H1 (cell line): ENCODE measurements around the gene CCNY. TPM values are rescaled to one million over a fixed set of nuclear protein-coding genes. Genes with fewer than 3 reads are reported as not detected.
A peak's percentile ranks its signal among the peaks of the same experiment; 100 is the strongest.

Experiments
- CTCF ChIA-PET: fragments of 300-600 bp; sonication (Branson Sonifier 250); formaldehyde crosslinking; loops from one replicate; lab custom pipeline; 2021; ENCODE audit not compliant: partially characterized antibody; lab: Charles Lee
- POLR2A ChIA-PET: fragments of 300-600 bp; sonication (Branson Sonifier 250); formaldehyde crosslinking; loops from one replicate; lab custom pipeline; 2021; ENCODE audit warnings: inconsistent platforms; ENCODE audit not compliant: partially characterized antibody; lab: Charles Lee
- DNase-seq, 2 experiments: peaks; one replicate each; pipeline versions ENCODE4 v3.0.0 to v3.0.0-alpha.2; 2010 to 2022; ENCODE audit warnings: low spot score in 2 of 2, low read depth in 1 of 2, mixed read lengths in 1 of 2
- FAIRE-seq: peaks from 2 replicates; lab custom pipeline; 2011; peaks lifted over from hg19 to GRCh38; lab: Jason Lieb, UNC
- H2AFZ ChIP-seq: 2 replicates; pipeline ENCODE4 v1.8.1; 2012; ENCODE audit warnings: low read length, inconsistent platforms
- H2AK5ac ChIP-seq: 2 replicates; pipeline ENCODE4 v1.6.1; 2013; ENCODE audit warnings: low read depth, low read length
- H2BK120ac ChIP-seq: replicated peaks from 2 replicates; pipeline ENCODE3; 2013; ENCODE audit warnings: low read depth, low read length, inconsistent platforms
- H2BK12ac ChIP-seq: 2 replicates; pipeline ENCODE4 v1.6.1; 2013; ENCODE audit warnings: low read depth, low read length
- H2BK15ac ChIP-seq: 2 replicates; pipeline ENCODE4 v1.6.1; 2013; ENCODE audit warnings: low read length
- H2BK20ac ChIP-seq: 2 replicates; pipeline ENCODE4 v1.6.1; 2013; ENCODE audit warnings: low read length
- H2BK5ac ChIP-seq: 2 replicates; pipeline ENCODE4 v1.6.1; 2013; ENCODE audit warnings: low read depth, low read length
- H3K14ac ChIP-seq: 2 replicates; pipeline ENCODE4 v1.6.1; 2013; ENCODE audit warnings: inconsistent platforms; ENCODE audit not compliant: insufficient read length
- H3K18ac ChIP-seq: 2 replicates; pipeline ENCODE4 v1.6.1; 2013; ENCODE audit warnings: low read length; ENCODE audit errors: extremely low read depth
- H3K23ac ChIP-seq: 2 replicates; pipeline ENCODE4 v1.6.1; 2013; ENCODE audit warnings: inconsistent platforms; ENCODE audit not compliant: insufficient read length
- H3K23me2 ChIP-seq: 2 replicates; pipeline ENCODE4 v1.6.1; 2013; ENCODE audit warnings: low read depth, low read length
- H3K27ac ChIP-seq: 2 replicates; pipeline ENCODE4 v1.6.1; 2011; ENCODE audit warnings: low read depth, low read length, inconsistent platforms
- H3K27me3 ChIP-seq, 4 experiments: replicated peaks in 1 of 4; 1 replicate in 1 of 4; 2 replicates in 3 of 4; pipeline versions ENCODE4 v1.6.1 to v1.8.1; 2011 to 2013; ENCODE audit warnings: low read length in 3 of 4, mild to moderate bottlenecking in 3 of 4, inconsistent platforms in 2 of 4, mixed read lengths in 2 of 4, moderate library complexity in 1 of 4; ENCODE audit not compliant: control insufficient read depth in 3 of 4, insufficient read depth in 3 of 4; ENCODE audit errors: extremely low read depth in 1 of 4
- H3K36me3 ChIP-seq, 4 experiments: 2 replicates each; pipeline versions ENCODE4 v1.6.1 to v1.8.1; 2011 to 2013; ENCODE audit warnings: mild to moderate bottlenecking in 4 of 4, low read length in 3 of 4, moderate library complexity in 2 of 4, control low read depth in 1 of 4, inconsistent platforms in 1 of 4; ENCODE audit not compliant: insufficient read depth in 4 of 4, control insufficient read depth in 2 of 4
- H3K4ac ChIP-seq: replicated peaks from 2 replicates; pipeline ENCODE3; 2013; ENCODE audit warnings: low read length, low read depth, mixed read lengths, inconsistent platforms; ENCODE audit not compliant: insufficient read length
- H3K4me1 ChIP-seq, 4 experiments: replicated peaks in 1 of 4; 1 replicate in 1 of 4; 2 replicates in 3 of 4; pipeline versions ENCODE4 v1.6.1 to v1.8.1; 2011 to 2013; ENCODE audit warnings: low read length in 3 of 4, inconsistent platforms in 2 of 4, mixed read lengths in 1 of 4; ENCODE audit not compliant: insufficient read depth in 4 of 4, control insufficient read depth in 3 of 4
- H3K4me2 ChIP-seq, 2 experiments: 2 replicates each; pipeline versions ENCODE4 v1.6.1 to v1.8.1; 2011 to 2013; ENCODE audit warnings: low read depth in 2 of 2, low read length in 2 of 2, control low read depth in 1 of 2, inconsistent platforms in 1 of 2, mild to moderate bottlenecking in 1 of 2; ENCODE audit not compliant: insufficient read depth in 1 of 2
- H3K4me3 ChIP-seq, 4 experiments: fragments of 200-600, 300-600 bp in 1 of 4; sonication (generic), shearing (Covaris generic), sonication (Bioruptor Twin) in 1 of 4; 2 replicates each; pipeline versions ENCODE4 v1.5.1 to v1.8.1; 2011 to 2016; ENCODE audit warnings: low read length in 4 of 4, low read depth in 3 of 4, control low read depth in 2 of 4, inconsistent platforms in 2 of 4, mild to moderate bottlenecking in 2 of 4, mixed read lengths in 1 of 4, moderate library complexity in 1 of 4; ENCODE audit not compliant: insufficient read depth in 2 of 4; ENCODE audit errors: extremely low read depth in 1 of 4
- H3K56ac ChIP-seq: replicated peaks from 2 replicates; pipeline ENCODE3; 2013; ENCODE audit warnings: low read depth, mild to moderate bottlenecking, mixed read lengths, low read length, inconsistent platforms; ENCODE audit not compliant: insufficient read length
- H3K79me1 ChIP-seq: 2 replicates; pipeline ENCODE4 v1.6.1; 2013; ENCODE audit warnings: low read depth, low read length, control low read depth
- H3K79me2 ChIP-seq, 2 experiments: 2 replicates each; pipeline versions ENCODE4 v1.6.1 to v1.8.1; 2012 to 2013; ENCODE audit warnings: low read length in 2 of 2, mild to moderate bottlenecking in 2 of 2, inconsistent platforms in 1 of 2; ENCODE audit not compliant: insufficient read depth in 2 of 2, control insufficient read depth in 1 of 2
- H3K9ac ChIP-seq, 4 experiments: replicated peaks in 1 of 4; 1 replicate in 1 of 4; 2 replicates in 3 of 4; pipeline versions ENCODE4 v1.6.1 to v1.8.1; 2011 to 2013; ENCODE audit warnings: low read depth in 3 of 4, low read length in 3 of 4, control low read depth in 2 of 4, mild to moderate bottlenecking in 2 of 4, moderate library complexity in 2 of 4, inconsistent platforms in 1 of 4; ENCODE audit errors: extremely low read depth in 1 of 4
- H3K9me3 ChIP-seq, 2 experiments: 2 replicates each; pipeline versions ENCODE4 v1.6.1 to v1.8.1; 2012 to 2013; ENCODE audit warnings: mild to moderate bottlenecking in 2 of 2, moderate library complexity in 2 of 2, control low read depth in 1 of 2, inconsistent platforms in 1 of 2, low read depth in 1 of 2, low read length in 1 of 2, mixed read lengths in 1 of 2; ENCODE audit not compliant: insufficient read depth in 2 of 2
- H4K20me1 ChIP-seq, 2 experiments: replicated peaks in 1 of 2; 2 replicates each; pipeline versions ENCODE3 to v1.8.1; 2011 to 2013; ENCODE audit warnings: inconsistent platforms in 2 of 2, low read length in 2 of 2, mild to moderate bottlenecking in 1 of 2; ENCODE audit not compliant: insufficient read depth in 2 of 2, control insufficient read depth in 1 of 2
- H4K5ac ChIP-seq: 2 replicates; pipeline ENCODE4 v1.6.1; 2013; ENCODE audit warnings: low read length, low read depth, mixed read lengths, inconsistent platforms; ENCODE audit not compliant: insufficient read length
- H4K8ac ChIP-seq: 2 replicates; pipeline ENCODE4 v1.8.0; 2013; ENCODE audit warnings: mild to moderate bottlenecking, moderate library complexity, low read length, inconsistent platforms; ENCODE audit not compliant: insufficient read depth; ENCODE audit errors: extremely low read depth
- H4K91ac ChIP-seq: replicated peaks from 2 replicates; pipeline ENCODE3; 2013; ENCODE audit warnings: low read length, mixed read lengths, inconsistent platforms; ENCODE audit not compliant: insufficient read length
- ASH2L ChIP-seq: fragments of 200-600, 300-600 bp; sonication (generic); IDR thresholded peaks from one replicate; pipeline ENCODE4 v1.7.1; 2017; ENCODE audit warnings: low read length
- ATF2 ChIP-seq: IDR thresholded peaks from 2 replicates; pipeline ENCODE4 v1.6.1; 2012; ENCODE audit warnings: low read length, inconsistent platforms
- BCL11A ChIP-seq, 2 experiments: IDR thresholded peaks; one replicate each; pipeline ENCODE4 v1.6.1; 2011; ENCODE audit warnings: low read depth in 2 of 2, low read length in 2 of 2, mild to moderate bottlenecking in 2 of 2
- CTBP2 ChIP-seq: IDR thresholded peaks from 2 replicates; pipeline ENCODE4 v1.7.0; 2011; ENCODE audit warnings: borderline replicate concordance, mild to moderate bottlenecking, moderate library complexity, mixed read lengths, low read length; ENCODE audit not compliant: insufficient read depth, insufficient read length
- HDAC6 ChIP-seq: IDR thresholded peaks from one replicate; pipeline ENCODE4 v1.7.1; 2012; ENCODE audit warnings: low read depth, mild to moderate bottlenecking, inconsistent platforms, low read length, moderate library complexity
- KDM4A ChIP-seq: IDR thresholded peaks from one replicate; pipeline ENCODE4 v1.7.1; 2012; ENCODE audit warnings: low read depth, mild to moderate bottlenecking, moderate library complexity, low read length, inconsistent platforms; ENCODE audit not compliant: severe bottlenecking
- MAX ChIP-seq: IDR thresholded peaks from 2 replicates; pipeline ENCODE4 v1.6.1; 2012; ENCODE audit warnings: inconsistent platforms
- NANOG ChIP-seq: IDR thresholded peaks from 2 replicates; pipeline ENCODE4 v1.6.1; 2011; ENCODE audit warnings: low read length, low read depth, mild to moderate bottlenecking, inconsistent platforms; ENCODE audit not compliant: insufficient read depth, poor library complexity, severe bottlenecking
- RBBP5 ChIP-seq: IDR thresholded peaks from 2 replicates; pipeline ENCODE4 v1.7.1; 2012; ENCODE audit warnings: low read depth, mild to moderate bottlenecking, inconsistent platforms, low read length, moderate library complexity, borderline replicate concordance
- SRF ChIP-seq: IDR thresholded peaks from 2 replicates; pipeline ENCODE4 v1.6.1; 2011; ENCODE audit warnings: mild to moderate bottlenecking, low read depth, low read length, moderate library complexity
- TEAD4 ChIP-seq: IDR thresholded peaks from 2 replicates; pipeline ENCODE4 v1.6.1; 2012; ENCODE audit warnings: low read depth, low read length, inconsistent platforms, mixed read lengths
- YY1 ChIP-seq: IDR thresholded peaks from 2 replicates; pipeline ENCODE4 v1.6.1; 2011; ENCODE audit warnings: low read depth, mild to moderate bottlenecking, low read length
- WGBS, 2 experiments: shearing (Covaris generic) in 1 of 2; methylation state at CpG; one replicate each; pipeline versions ENCODE4 v1.1.6 to v1.1.7; 2013 to 2015; ENCODE audit warnings: low lambda C conversion rate in 2 of 2, mixed read lengths in 2 of 2, inconsistent platforms in 1 of 2, low coverage in 1 of 2, missing lambda C conversion rate in 1 of 2; ENCODE audit not compliant: insufficient replicate concordance in 2 of 2, insufficient coverage in 1 of 2, insufficient read length in 1 of 2; ENCODE audit errors: extremely low coverage in 1 of 2, missing lambda C conversion rate in 1 of 2; 5-methylcytosine and 5-hydroxymethylcytosine counted together
- polyA plus RNA-seq, 7 experiments: library from polyadenylated mRNA; depleted of rRNA in 3 of 7; stranded (reverse) in 5 of 7; unstranded in 2 of 7; fragments of >200 nt in 5 of 7; fragments of 200-250 nt in 2 of 7; gene quantifications; 1 replicate in 5 of 7; 2 replicates in 1 of 7; 4 replicates in 1 of 7; pipeline versions ENCODE4 v1.2.1 to v1.2.3, GENCODE V29; 2011 to 2013; ENCODE audit warnings: missing spikeins in 2 of 7, mixed read lengths in 2 of 7
- total RNA-seq: library from RNA; stranded (reverse); fragmentation: NEBNext Ultra II Directional; extraction: Animal tissue kit (Norgen Biotek cat#: 25700); gene quantifications from 2 replicates; pipeline ENCODE4 v1.2.1, GENCODE V29; 2021

Gene CCNY
- total and polyA plus RNA-seq, 2 of the 8 experiments (the other 6 are each of a cell fraction or from before 2014, with no cell fraction given) = 25.3 to 68.2 TPM

GRCh38 chr10:35561715-35562114 is 225.4 kb downstream of the CCNY start:
- Histone ChIP-seq H4K8ac (no peak overlapping the region), H3K14ac (no peak overlapping the region), H3K23me2 (no peaks in the 10 kb centered on the region), H3K9ac (peak overlapping the region in 1 of 4 experiments; percentile 34; a peak in 1 of 7 replicates), H3K18ac (no peak overlapping the region), H2BK15ac (no peak overlapping the region), H3K79me2 (no peaks in the 10 kb centered on the region), H4K91ac (no peak overlapping the region), H2AFZ (no peak overlapping the region), H3K9me3 (no peaks in the 10 kb centered on the region), H4K20me1 (peaks cover 0 to 3% of the 10 kb centered on the region in 2 experiments), H3K56ac (no peak overlapping the region), H2BK12ac (no peak overlapping the region), H2BK5ac (no peak overlapping the region), H3K4me2 (no peak overlapping the region), H3K4me3 (no peak overlapping the region), H2BK120ac (no peak overlapping the region), H3K4ac (no peak overlapping the region)
- 94% methylated on average over 5 of the region's 5 CpGs; no CpG with 5 or more reads in 1 of the 2 experiments for WGBS, 2 experiments
- no peak for FAIRE-seq
- DNase-seq = peak in 1 of 2 experiments; percentile 35
- TF ChIP-seq ATF2 = no peak
- no peak for TF ChIP-seq SRF
- TF ChIP-seq ASH2L = no peak
- TF ChIP-seq YY1 = no peak
- no peak for TF ChIP-seq HDAC6
- no peak for TF ChIP-seq NANOG
- no peak for TF ChIP-seq TEAD4
- TF ChIP-seq BCL11A (IDR thresholded peaks at IDR 0.05; ENCODE audit: low read depth in 2 of 2, low read length in 2 of 2) = no peak
- TF ChIP-seq KDM4A = no peak
- no peak for TF ChIP-seq RBBP5
- no peak for TF ChIP-seq MAX
- no peak for TF ChIP-seq CTBP2
- TF ChIP-seq, all 59 proteins: peak for 0
- ChIA-PET POLR2A (interaction anchor here (0.5 kb wide), 1 partner anchor 241 kb away, joined by 3 read pairs; no protein-coding TSS in a partner anchor), CTCF (interaction anchor here (0.6 to 4.1 kb wide), 8 partner anchors 8 to 187 kb away, joined by 3 to 19 read pairs (median 4); no protein-coding TSS in a partner anchor)
- H2AK5ac ChIP-seq = no peak overlapping the region
- H3K79me1 ChIP-seq = peaks cover 3% of the 10 kb centered on the region; the same call in 1 of the 2 replicates
- H2BK20ac ChIP-seq = no peak overlapping the region
- H3K23ac ChIP-seq = no peak overlapping the region
- no peaks in the 10 kb centered on the region; a peak in 1 of 7 replicates for H3K4me1 ChIP-seq
- H3K36me3 ChIP-seq = no peaks in the 10 kb centered on the region; a peak in 1 of 8 replicates
- H3K27me3 ChIP-seq = no peaks in the 10 kb centered on the region
- no peak overlapping the region for H3K27ac ChIP-seq
- H4K5ac ChIP-seq = no peak overlapping the region
